Measurements from ENCODE around the gene OSBPL10. TPM values are rescaled to one million over a fixed set of nuclear protein-coding genes. Genes with fewer than 3 reads are reported as not detected.

OSBPL10 gene
- total RNA-seq, 1 donor from 2014 or later: 8.4 TPM

- Histone ChIP-seq H3K36me3 (no peaks in the 10 kb centered on the region), H3K79me2 (ENCODE audit: low read depth) (peaks cover 10% of the 10 kb centered on the region), H2AFZ (replicated peaks) (no peak overlapping the region), H3K4me3 (no peak overlapping the region), H3K27ac (no peak overlapping the region), H3K4me2 (peak overlapping the region; percentile 42), H3K4me1 (peaks cover 30% of the 10 kb centered on the region), H4K20me1 (ENCODE audit: low read depth) (no peaks in the 10 kb centered on the region), H3K27me3 (no peaks in the 10 kb centered on the region), H3F3A (ENCODE audit: low read depth) (peaks cover 3% of the 10 kb centered on the region), H3K9me3 (ENCODE audit: low read depth) (no peaks in the 10 kb centered on the region), H3K9ac (no peak overlapping the region)
- Mint-ChIP-seq H3K36me3 (no peaks in the 10 kb centered on the region), H3K4me1 (peaks cover 28% of the 10 kb centered on the region), H3K9me3 (peaks cover 2% of the 10 kb centered on the region), H3K4me3 (peak overlapping the region; percentile 37), H3K27me3 (ENCODE audit: insufficient read depth, low read depth) (no peaks in the 10 kb centered on the region), H3K27ac (peak overlapping the region; percentile 28)
- TF ChIP-seq EZH2phosphoT487 (IDR thresholded peaks at IDR 0.05): no peak
- TF ChIP-seq, protein P1, sequence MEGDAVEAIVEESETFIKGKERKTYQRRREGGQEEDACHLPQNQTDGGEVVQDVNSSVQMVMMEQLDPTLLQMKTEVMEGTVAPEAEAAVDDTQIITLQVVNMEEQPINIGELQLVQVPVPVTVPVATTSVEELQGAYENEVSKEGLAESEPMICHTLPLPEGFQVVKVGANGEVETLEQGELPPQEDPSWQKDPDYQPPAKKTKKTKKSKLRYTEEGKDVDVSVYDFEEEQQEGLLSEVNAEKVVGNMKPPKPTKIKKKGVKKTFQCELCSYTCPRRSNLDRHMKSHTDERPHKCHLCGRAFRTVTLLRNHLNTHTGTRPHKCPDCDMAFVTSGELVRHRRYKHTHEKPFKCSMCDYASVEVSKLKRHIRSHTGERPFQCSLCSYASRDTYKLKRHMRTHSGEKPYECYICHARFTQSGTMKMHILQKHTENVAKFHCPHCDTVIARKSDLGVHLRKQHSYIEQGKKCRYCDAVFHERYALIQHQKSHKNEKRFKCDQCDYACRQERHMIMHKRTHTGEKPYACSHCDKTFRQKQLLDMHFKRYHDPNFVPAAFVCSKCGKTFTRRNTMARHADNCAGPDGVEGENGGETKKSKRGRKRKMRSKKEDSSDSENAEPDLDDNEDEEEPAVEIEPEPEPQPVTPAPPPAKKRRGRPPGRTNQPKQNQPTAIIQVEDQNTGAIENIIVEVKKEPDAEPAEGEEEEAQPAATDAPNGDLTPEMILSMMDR (IDR thresholded peaks at IDR 0.05): no peak
- no peak for DNase-seq (ENCODE audit: low spot score)
These were observed 20.1 kb downstream of the OSBPL10 start for GRCh38 chr3:31960793-31961431.

DNA sequence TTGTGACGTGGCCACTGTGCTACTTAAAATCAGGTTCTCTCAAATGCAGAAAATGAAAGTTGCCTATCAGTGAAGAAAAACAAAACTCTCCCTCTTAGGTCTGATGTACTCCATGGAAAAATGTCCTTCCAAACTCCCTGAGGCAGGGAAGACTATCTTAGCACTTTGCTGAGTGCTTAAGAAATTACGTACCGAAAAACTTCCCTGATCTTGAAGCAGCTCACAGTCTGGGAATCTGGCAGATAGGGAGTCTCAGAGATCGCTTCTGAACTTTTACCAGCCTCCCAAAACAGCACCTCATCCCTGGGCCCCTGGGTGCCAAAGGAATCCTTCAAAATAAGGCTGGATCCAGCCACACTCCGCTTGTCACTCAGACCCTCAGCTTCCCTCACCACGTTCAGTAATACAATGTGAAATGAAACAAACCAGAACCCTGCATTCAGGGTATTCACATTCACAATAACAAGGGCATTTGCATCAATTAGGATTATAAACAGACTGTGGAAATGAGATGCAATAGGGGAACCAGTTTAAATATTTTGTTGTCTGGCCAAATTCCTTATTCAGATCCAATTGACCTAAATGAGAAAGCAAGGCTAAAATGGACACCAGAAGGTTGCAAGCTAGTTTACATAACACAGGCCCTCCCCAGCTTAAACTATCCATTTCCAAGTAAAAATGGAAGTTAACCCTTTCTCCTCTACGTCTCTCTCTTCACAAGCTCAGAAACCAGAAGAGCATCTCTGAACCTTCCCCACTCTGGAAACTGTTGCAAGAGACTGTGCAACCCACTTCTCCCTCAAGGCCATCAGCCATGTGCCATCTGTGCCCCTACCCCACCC is 20.9 kb downstream of the OSBPL10 start:
- Mint-ChIP-seq H3K27me3 (ENCODE audit: insufficient read depth, low read depth) (no peaks in the 10 kb centered on the region), H3K4me3 (peak overlapping the region; percentile 37), H3K36me3 (no peaks in the 10 kb centered on the region), H3K4me1 (peaks cover 28% of the 10 kb centered on the region), H3K9me3 (peaks cover 8% of the 10 kb centered on the region), H3K27ac (peak overlapping the region; percentile 43)
- H3K4me2 ChIP-seq: peak overlapping the region; percentile 42
- H3K79me2 ChIP-seq (ENCODE audit: low read depth): peaks cover 10% of the 10 kb centered on the region
- H2AFZ ChIP-seq (replicated peaks): peak overlapping the region; percentile 53
- H3K27me3 ChIP-seq: no peaks in the 10 kb centered on the region
- DNase-seq (ENCODE audit: low spot score): peak; percentile 34
- peaks cover 6% of the 10 kb centered on the region for H3K9me3 ChIP-seq (ENCODE audit: low read depth)
- H3K9ac ChIP-seq: no peak overlapping the region
- TF ChIP-seq, protein P1 (IDR thresholded peaks at IDR 0.05): no peak
- TF ChIP-seq EZH2phosphoT487 (IDR thresholded peaks at IDR 0.05): no peak
- TF ChIP-seq EZH2 (IDR thresholded peaks at IDR 0.05): no peak
- peaks cover 30% of the 10 kb centered on the region for H3K4me1 ChIP-seq
- H3K36me3 ChIP-seq: no peaks in the 10 kb centered on the region
- peak overlapping the region; percentile 24 for H3K27ac ChIP-seq
- no peak overlapping the region for H3K4me3 ChIP-seq
- peaks cover 3% of the 10 kb centered on the region for H3F3A ChIP-seq (ENCODE audit: low read depth)
- H4K20me1 ChIP-seq (ENCODE audit: low read depth): no peaks in the 10 kb centered on the region

DNA sequence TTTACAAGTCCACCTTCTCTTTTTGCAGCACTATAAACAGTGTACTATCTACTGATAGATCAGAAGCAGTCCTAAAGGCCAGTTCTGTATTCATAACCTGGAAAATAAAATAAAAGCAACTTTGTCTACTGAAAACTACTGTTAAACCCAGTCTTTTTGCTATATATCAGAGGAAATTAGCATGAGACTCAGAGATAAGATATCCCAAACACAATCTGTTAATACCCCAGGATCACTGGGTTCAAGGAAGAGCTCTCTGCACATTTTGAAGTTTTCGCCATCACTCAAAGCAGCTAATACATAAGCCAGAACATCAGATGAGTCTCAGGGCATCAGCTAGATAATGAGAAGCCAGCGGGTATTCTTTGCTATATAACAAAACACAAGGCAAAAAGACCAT is 21.8 kb downstream of the OSBPL10 start:
- no peak for DNase-seq (ENCODE audit: low spot score)
- Histone ChIP-seq H4K20me1 (ENCODE audit: low read depth) (no peaks in the 10 kb centered on the region), H3K79me2 (ENCODE audit: low read depth) (peaks cover 5% of the 10 kb centered on the region), H3K4me3 (no peak overlapping the region), H3K27me3 (no peaks in the 10 kb centered on the region), H3K4me2 (peak overlapping the region; percentile 42), H3K4me1 (peaks cover 31% of the 10 kb centered on the region), H3K36me3 (no peaks in the 10 kb centered on the region), H3K9ac (no peak overlapping the region), H3K9me3 (ENCODE audit: low read depth) (peaks cover 8% of the 10 kb centered on the region), H3K27ac (no peak overlapping the region), H3F3A (ENCODE audit: low read depth) (peaks cover 7% of the 10 kb centered on the region), H2AFZ (replicated peaks) (no peak overlapping the region)
- TF ChIP-seq, protein P1 (IDR thresholded peaks at IDR 0.05): no peak
- TF ChIP-seq EZH2 (IDR thresholded peaks at IDR 0.05): no peak
- no peak for TF ChIP-seq EZH2phosphoT487 (IDR thresholded peaks at IDR 0.05)
- Mint-ChIP-seq H3K9me3 (peaks cover 12% of the 10 kb centered on the region), H3K36me3 (no peaks in the 10 kb centered on the region), H3K4me3 (no peak overlapping the region), H3K4me1 (peaks cover 28% of the 10 kb centered on the region), H3K27me3 (ENCODE audit: insufficient read depth, low read depth) (no peaks in the 10 kb centered on the region), H3K27ac (no peak overlapping the region)

Data from neural progenitor cell (in vitro differentiated cells).